ENCODE measurements around the gene DNAAF3. TPM values are rescaled to one million over a fixed set of nuclear protein-coding genes. Genes with fewer than 3 reads are reported as not detected.

The DNAAF3 gene
- total RNA-seq, 4 donors from 2014 or later, result 0.65 to 0.69 TPM; not detected in 2

DNA sequence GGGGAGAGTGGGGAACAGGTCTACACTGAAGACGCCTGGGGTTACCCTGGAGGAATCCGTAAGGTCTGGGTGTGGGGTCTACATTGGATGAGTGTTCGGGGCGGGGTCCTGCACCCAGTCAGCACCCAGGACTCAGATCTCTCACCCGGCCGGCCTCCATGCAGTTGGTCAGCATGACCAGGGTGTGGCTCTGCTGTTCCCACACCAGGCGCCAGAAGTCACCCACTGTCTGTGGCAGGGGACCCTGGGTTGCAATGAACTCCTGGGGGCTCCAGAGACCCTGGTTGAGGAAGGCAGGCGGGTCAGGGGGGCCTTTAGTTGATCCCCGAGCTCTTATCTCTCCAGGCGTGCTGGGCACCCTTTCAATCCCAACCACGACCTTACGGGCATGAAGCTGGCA lies 19.7 kb upstream of the DNAAF3 start:
- DNase-seq (ENCODE audit: low spot score) (no peak), ATAC-seq (ENCODE audit: low FRiP score) (no peak)
- TF ChIP-seq, protein P1, sequence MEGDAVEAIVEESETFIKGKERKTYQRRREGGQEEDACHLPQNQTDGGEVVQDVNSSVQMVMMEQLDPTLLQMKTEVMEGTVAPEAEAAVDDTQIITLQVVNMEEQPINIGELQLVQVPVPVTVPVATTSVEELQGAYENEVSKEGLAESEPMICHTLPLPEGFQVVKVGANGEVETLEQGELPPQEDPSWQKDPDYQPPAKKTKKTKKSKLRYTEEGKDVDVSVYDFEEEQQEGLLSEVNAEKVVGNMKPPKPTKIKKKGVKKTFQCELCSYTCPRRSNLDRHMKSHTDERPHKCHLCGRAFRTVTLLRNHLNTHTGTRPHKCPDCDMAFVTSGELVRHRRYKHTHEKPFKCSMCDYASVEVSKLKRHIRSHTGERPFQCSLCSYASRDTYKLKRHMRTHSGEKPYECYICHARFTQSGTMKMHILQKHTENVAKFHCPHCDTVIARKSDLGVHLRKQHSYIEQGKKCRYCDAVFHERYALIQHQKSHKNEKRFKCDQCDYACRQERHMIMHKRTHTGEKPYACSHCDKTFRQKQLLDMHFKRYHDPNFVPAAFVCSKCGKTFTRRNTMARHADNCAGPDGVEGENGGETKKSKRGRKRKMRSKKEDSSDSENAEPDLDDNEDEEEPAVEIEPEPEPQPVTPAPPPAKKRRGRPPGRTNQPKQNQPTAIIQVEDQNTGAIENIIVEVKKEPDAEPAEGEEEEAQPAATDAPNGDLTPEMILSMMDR (IDR thresholded peaks at IDR 0.05), result no peak

DNA sequence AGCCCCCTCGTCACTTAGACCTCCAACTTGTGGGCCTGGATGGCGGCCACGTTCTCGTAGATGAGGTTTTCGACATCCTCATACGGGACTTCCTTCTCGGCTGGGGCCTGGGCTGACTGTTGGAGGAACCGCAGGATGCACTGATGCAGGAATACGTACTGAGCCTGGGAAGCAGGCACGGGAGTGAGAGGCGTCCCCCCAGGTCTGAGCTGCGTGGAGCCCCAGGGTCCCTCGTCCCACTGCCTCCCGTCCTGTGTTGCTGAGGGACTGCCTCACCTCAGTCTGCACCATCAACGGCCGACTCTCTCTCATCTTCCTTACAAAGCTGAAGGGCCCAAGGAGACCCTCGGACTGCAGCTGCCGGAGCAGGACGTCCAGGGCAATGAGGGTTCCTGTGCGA lies 15.3 kb upstream of the DNAAF3 start:
- TF ChIP-seq, protein P1 (IDR thresholded peaks at IDR 0.05), result no peak
- ATAC-seq (ENCODE audit: low FRiP score) (no peak), DNase-seq (ENCODE audit: low spot score) (no peak)

DNA sequence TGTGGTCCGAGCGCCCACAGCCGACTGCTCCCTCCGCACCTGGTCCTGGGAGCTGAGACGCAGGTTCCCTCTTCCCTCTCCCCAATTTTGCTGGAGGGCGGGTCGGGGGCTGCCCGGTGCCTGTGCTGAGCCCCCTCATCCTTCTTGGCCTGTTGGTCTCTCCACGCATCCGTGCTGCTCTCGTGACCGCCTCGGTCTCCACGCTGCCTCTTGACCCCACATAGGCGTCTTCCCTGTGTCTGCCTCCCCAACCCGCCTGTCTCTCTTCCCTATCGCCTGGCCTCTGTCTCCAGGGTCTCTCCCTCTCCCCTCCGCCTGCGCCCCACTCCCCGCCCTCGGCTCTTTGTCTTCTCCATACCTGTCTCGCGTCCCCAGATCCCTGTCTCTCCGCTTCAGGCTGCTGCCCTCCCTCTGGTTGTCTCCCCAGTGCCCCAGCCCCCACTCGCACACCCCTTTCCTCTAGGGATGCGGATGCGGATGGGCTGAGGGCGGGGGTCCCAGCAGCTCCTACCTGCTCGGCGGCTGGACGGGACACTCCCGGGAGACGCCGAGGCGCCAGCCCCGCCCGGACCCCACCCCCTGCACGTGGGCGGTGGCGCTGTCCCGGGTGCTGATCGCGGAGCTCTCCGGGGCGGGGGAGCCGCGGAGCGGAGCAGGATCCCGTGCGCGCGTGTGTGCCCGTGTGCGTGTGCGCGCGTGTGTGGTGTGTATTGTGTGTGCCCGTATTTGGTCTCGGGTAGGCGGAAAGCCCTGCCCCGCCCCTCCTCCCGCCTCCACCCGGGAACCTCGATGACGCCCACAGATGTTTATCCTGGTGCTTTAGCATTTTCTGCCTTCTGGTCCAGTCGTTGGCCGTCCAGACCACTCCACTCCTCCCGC lies 13.4 kb upstream of the DNAAF3 start, which contains the start of gene SYT5:
TSS of gene SYT5 (minus strand) at position 684 of the 879 bp plus-strand sequence. CDS start 1,248 bp downstream, outside the sequence.
- TF ChIP-seq, protein P1 (IDR thresholded peaks at IDR 0.05), result no peak
- no peak for DNase-seq (ENCODE audit: low spot score)
- ATAC-seq (ENCODE audit: low FRiP score), result peak; percentile 30

DNA sequence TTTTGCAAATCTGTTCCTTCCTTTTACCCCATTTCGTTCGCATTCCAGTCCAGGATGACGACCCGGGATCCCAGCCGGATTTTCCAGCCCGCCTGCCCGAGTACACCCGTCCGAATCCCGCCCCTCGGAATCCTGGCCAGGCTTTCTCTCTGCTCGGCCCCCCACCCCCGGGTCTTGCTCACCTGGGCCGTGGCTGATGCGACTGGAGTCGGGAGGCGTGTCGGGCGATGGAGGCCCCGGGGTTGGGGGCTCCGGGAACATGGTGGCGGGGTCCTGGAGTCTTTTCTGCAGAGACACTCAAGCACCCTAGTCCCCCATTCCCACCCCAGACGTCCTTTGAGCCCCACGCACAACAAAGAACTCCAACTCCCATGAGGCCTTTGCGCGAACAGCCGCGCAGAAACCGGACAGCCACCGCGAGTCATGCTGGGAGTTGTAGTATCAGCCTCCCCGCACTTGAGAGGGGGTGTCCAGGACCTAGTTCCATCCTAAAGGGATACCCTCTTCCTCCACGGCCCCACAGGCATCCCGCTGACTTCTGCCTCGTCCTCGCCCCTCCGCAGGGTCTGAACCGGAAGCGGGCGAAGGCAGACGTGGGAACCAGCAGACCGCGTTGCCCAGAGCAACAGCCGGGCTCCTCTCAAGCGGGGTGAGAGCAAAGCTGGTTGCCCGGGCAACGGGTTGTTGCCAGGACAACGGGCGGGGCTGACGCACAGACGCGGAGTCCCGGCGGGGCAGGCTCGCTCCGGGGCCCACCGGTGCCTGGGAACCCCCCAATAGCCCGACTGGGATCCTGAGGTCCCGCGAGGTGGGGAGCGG lies 12.6 kb upstream of the DNAAF3 start:
- ATAC-seq (ENCODE audit: low FRiP score) (peak; percentile 30), DNase-seq (ENCODE audit: low spot score) (no peak)
- TF ChIP-seq, protein P1 (IDR thresholded peaks at IDR 0.05), result no peak

DNA sequence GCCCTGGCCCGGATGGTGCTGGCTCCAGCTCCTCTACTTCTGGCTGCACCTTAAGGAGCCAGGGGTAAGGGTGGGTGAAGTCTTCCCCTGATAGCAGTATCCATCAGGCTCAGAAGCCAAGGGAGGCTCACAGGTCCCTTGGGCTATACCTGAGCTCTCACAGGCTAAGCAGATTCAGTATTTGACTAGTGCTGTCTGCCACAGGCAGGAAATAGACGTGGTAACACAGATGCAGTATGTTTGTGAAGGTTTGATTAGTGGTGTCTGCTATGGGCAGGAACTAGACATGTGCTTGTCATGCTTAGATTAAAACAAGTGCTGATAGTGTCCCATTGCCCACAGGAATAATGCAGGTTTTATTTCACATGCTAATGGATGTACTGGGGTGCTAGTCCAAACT lies 9.7 kb upstream of the DNAAF3 start:
- TF ChIP-seq, protein P1 (IDR thresholded peaks at IDR 0.05), result no peak
- DNase-seq (ENCODE audit: low spot score) (no peak), ATAC-seq (ENCODE audit: low FRiP score) (no peak)

DNA sequence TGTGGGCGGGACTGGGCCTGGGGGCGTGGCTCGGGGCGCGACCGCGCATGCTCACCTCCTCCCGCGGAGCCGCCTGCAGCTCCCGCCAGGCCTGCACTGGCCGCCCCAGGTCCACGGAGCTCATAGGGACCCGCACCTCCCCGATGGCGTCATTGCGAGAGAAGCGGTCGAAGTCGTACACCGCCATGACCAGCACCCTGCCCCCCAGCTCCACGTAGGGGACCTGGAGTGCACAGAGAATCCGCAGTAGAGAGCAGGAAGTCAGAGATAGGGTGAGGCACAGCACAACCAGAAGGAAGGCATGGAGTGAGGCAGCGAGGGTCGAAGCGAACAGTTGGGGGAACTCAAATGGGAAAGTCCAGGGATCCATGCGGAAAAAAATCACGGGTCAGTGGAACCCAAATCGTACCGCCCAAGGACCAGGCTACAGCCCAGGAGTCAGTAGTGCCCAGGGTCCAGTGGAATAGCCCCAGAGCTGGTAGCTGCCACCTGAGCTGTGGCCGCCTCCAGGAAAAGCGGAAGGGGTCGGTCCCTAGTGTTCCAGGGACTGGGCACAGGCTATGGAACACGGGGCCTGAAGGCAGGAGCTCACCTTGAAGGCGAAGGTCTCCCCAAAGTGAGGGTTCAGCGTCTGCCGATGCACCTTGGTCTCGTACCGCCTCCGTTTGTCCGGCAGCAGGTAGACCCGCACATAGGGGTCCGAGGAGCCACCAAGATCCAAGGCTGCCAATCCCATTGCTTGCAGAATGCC lies 8.9 kb upstream of the DNAAF3 start:
- TF ChIP-seq, protein P1 (IDR thresholded peaks at IDR 0.05), result no peak
- ATAC-seq (ENCODE audit: low FRiP score) (no peak), DNase-seq (ENCODE audit: low spot score) (no peak)

Measured in omental fat pad (tissue), 4 donors.